WTC11 (cell line): ENCODE data around the gene IPCEF1. TPM values are rescaled to one million over a fixed set of nuclear protein-coding genes. Genes with fewer than 3 reads are reported as not detected.

Source experiments
- ATAC-seq: fragments of 200-7000 bp; cut with Tn5 transposase; 2 replicates; pipeline ENCODE4 v1.10.0; 2021; ENCODE audit warnings: mild to moderate bottlenecking, moderate library complexity
- CTCF ChIA-PET: fragments of 300-600 bp; sonication (Branson Sonifier 250); formaldehyde crosslinking; loops from one replicate; lab custom pipeline; 2021; ENCODE audit warnings: antibody characterized with exemption; lab: Charles Lee
- POLR2A ChIA-PET: fragments of 350-600 bp; sonication (Branson Sonifier 250); formaldehyde crosslinking; loops from one replicate; lab custom pipeline; 2021; ENCODE audit warnings: antibody characterized with exemption; lab: Charles Lee
- DNase-seq: peaks from one replicate; pipeline ENCODE4 v3.0.0; 2021; ENCODE audit warnings: low spot score
- H3K27ac Mint-ChIP-seq: 2 replicates; pipeline ENCODE4 v1.8.0; 2021; ENCODE audit warnings: mixed read lengths
- H3K27me3 Mint-ChIP-seq: 2 replicates; pipeline ENCODE4 v1.8.0; 2021; ENCODE audit warnings: low read depth, mild to moderate bottlenecking, moderate library complexity, mixed read lengths
- H3K36me3 Mint-ChIP-seq: 2 replicates; pipeline ENCODE4 v1.8.0; 2021; ENCODE audit warnings: mixed read lengths
- H3K4me1 Mint-ChIP-seq: 2 replicates; pipeline ENCODE4 v1.8.0; 2022; ENCODE audit warnings: mixed read lengths
- H3K4me3 Mint-ChIP-seq: 2 replicates; pipeline ENCODE4 v1.8.0; 2021; ENCODE audit warnings: mild to moderate bottlenecking, moderate library complexity, mixed read lengths
- H3K9me3 Mint-ChIP-seq: 2 replicates; pipeline ENCODE4 v1.8.0; 2021; ENCODE audit warnings: mixed read lengths
- ATF1 ChIP-seq: sonication (generic); formaldehyde crosslinking; IDR thresholded peaks from 2 replicates; pipeline ENCODE4 v1.8.1; 2023; ENCODE audit warnings: mild to moderate bottlenecking, moderate library complexity, missing genetic modification reagents
- ESRRA ChIP-seq: sonication (generic); formaldehyde crosslinking; IDR thresholded peaks from 2 replicates; pipeline ENCODE4 v1.8.1; 2022; ENCODE audit warnings: mild to moderate bottlenecking, missing genetic modification reagents, borderline replicate concordance
- FOXK1 ChIP-seq: sonication (generic); formaldehyde crosslinking; IDR thresholded peaks from 2 replicates; pipeline ENCODE4 v1.8.0; 2022; ENCODE audit warnings: mild to moderate bottlenecking, moderate library complexity, missing genetic modification reagents
- GABPB1 ChIP-seq: sonication (generic); formaldehyde crosslinking; IDR thresholded peaks from 2 replicates; pipeline ENCODE4 v1.8.1; 2023; ENCODE audit warnings: mild to moderate bottlenecking, missing genetic modification reagents
- GRHL2 ChIP-seq: fragments of 250-450 bp; sonication (Bioruptor Pico); IDR thresholded peaks from 2 replicates; pipeline ENCODE4 v1.8.0; 2022; ENCODE audit warnings: mild to moderate bottlenecking, moderate library complexity; ENCODE audit not compliant: insufficient replicate concordance, severe bottlenecking
- GTF2I ChIP-seq: fragments of 250-450 bp; sonication (Bioruptor Pico); conservative IDR thresholded peaks from 2 replicates; pipeline ENCODE4 v1.4.0; 2021; ENCODE audit warnings: mild to moderate bottlenecking
- NR2C2 ChIP-seq: sonication (generic); formaldehyde crosslinking; IDR thresholded peaks from 2 replicates; pipeline ENCODE4 v1.8.0; 2022; ENCODE audit warnings: mild to moderate bottlenecking, missing genetic modification reagents
- RELA ChIP-seq: sonication (generic); formaldehyde crosslinking; IDR thresholded peaks from 2 replicates; pipeline ENCODE4 v1.8.1; 2022; ENCODE audit warnings: missing genetic modification reagents, mild to moderate bottlenecking, borderline replicate concordance
- RORB ChIP-seq: fragments of 250-450 bp; sonication (Bioruptor Pico); IDR thresholded peaks from 2 replicates; pipeline ENCODE4 v1.9.0; 2021; ENCODE audit warnings: mild to moderate bottlenecking
- TEAD4 ChIP-seq: sonication (generic); formaldehyde crosslinking; IDR thresholded peaks from 2 replicates; pipeline ENCODE4 v1.8.0; 2022; ENCODE audit warnings: mild to moderate bottlenecking, missing genetic modification reagents
- ZNF317 ChIP-seq: sonication (generic); formaldehyde crosslinking; IDR thresholded peaks from 2 replicates; pipeline ENCODE4 v1.8.1; 2023; ENCODE audit warnings: low read depth, mild to moderate bottlenecking, moderate library complexity, missing genetic modification reagents, borderline replicate concordance
- total RNA-seq: library from RNA; stranded (reverse); gene quantifications from 3 replicates; pipeline ENCODE4 v1.2.3, GENCODE V29; 2021
- TF ChIP-seq, protein P1 (sequence below): fragments of 250-450 bp; sonication (Bioruptor Pico); conservative IDR thresholded peaks from 2 replicates; pipeline ENCODE4 v1.9.0; 2021; ENCODE audit warnings: mild to moderate bottlenecking
- TF ChIP-seq, protein P2 (sequence below): fragments of 250-450 bp; sonication (Bioruptor Pico); IDR thresholded peaks from 2 replicates; pipeline ENCODE4 v1.8.0; 2021; ENCODE audit warnings: mild to moderate bottlenecking
- TF ChIP-seq, protein P3 (sequence below): sonication (generic); formaldehyde crosslinking; IDR thresholded peaks from 2 replicates; pipeline ENCODE4 v1.8.1; 2022; ENCODE audit warnings: low read depth, missing genetic modification reagents, borderline replicate concordance
- TF ChIP-seq, protein P4 (sequence below): fragments of 200-600 bp; IDR thresholded peaks from 2 replicates; pipeline ENCODE4 v1.8.0; 2022; ENCODE audit warnings: antibody characterized with exemption
- TF ChIP-seq, protein P5 (sequence below): sonication (generic); formaldehyde crosslinking; IDR thresholded peaks from 2 replicates; pipeline ENCODE4 v1.8.1; 2023; ENCODE audit warnings: mild to moderate bottlenecking, missing genetic modification reagents
- TF ChIP-seq, protein P6 (sequence below): sonication (generic); formaldehyde crosslinking; IDR thresholded peaks from 2 replicates; pipeline ENCODE4 v1.8.1; 2023; ENCODE audit warnings: mild to moderate bottlenecking, missing genetic modification reagents, moderate library complexity
- TF ChIP-seq, protein P7 (sequence below): sonication (generic); formaldehyde crosslinking; IDR thresholded peaks from 2 replicates; pipeline ENCODE4 v1.8.1; 2022; ENCODE audit warnings: missing genetic modification reagents, borderline replicate concordance

Gene IPCEF1
- total RNA-seq, 1 experiment from 2014 or later: 1.3 TPM

DNA sequence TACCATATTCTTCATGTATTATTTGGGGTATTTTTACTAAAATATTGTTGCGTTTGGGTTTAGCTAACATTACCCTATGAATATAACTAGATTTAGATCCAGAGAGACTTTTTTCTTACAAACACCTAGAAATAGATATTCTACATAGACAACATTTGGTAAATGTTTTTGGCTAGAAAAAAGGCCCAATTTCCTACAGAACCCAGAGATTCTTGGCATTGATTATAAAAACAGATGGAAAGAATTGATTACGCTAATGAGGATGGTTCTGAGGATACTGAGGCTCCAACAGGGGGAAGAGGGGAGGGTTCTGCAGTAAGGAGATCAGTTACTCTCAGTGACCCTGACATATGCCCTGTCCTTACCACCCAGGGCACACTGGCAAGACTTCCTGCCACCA is 123.2 kb downstream of the IPCEF1 start (continued):
- TF ChIP-seq, protein P1, sequence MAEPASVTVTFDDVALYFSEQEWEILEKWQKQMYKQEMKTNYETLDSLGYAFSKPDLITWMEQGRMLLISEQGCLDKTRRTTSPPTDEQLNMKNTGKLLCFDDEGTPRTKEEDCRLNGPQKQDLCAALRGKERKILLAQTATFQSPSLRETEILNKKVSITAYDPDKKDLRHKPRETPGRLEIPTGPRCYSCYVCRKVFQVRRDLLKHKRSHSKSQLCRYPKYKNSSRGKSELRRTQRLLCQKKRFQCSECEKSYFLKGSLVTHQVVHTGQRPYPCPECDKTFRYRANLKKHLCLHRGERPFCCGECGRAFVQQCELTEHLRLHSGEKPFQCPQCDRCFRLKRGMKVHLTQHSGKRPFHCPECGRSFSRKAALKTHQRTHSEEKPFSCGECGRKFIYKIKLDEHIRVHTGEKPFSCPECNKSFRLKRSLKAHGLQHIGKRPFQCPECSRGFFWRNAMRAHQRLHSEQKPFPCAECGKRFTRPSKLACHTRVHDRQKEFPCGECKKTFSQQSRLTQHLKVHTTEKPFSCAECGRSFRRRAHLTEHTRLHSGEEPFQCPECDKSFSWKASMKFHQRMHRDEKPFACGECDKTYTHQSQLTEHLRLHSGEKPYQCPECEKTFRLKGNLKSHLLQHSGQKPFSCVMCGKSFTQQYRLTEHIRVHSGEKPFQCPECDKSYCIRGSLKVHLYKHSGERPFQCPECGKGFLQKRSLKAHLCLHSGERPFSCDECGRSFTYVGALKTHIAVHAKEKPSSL (CRISPR knock-in tag): no peak
- TF ChIP-seq, protein P2, sequence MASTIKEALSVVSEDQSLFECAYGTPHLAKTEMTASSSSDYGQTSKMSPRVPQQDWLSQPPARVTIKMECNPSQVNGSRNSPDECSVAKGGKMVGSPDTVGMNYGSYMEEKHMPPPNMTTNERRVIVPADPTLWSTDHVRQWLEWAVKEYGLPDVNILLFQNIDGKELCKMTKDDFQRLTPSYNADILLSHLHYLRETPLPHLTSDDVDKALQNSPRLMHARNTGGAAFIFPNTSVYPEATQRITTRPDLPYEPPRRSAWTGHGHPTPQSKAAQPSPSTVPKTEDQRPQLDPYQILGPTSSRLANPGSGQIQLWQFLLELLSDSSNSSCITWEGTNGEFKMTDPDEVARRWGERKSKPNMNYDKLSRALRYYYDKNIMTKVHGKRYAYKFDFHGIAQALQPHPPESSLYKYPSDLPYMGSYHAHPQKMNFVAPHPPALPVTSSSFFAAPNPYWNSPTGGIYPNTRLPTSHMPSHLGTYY (CRISPR knock-in tag): no peak
- TF ChIP-seq, protein P3, sequence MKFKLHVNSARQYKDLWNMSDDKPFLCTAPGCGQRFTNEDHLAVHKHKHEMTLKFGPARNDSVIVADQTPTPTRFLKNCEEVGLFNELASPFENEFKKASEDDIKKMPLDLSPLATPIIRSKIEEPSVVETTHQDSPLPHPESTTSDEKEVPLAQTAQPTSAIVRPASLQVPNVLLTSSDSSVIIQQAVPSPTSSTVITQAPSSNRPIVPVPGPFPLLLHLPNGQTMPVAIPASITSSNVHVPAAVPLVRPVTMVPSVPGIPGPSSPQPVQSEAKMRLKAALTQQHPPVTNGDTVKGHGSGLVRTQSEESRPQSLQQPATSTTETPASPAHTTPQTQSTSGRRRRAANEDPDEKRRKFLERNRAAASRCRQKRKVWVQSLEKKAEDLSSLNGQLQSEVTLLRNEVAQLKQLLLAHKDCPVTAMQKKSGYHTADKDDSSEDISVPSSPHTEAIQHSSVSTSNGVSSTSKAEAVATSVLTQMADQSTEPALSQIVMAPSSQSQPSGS: no peak
- TF ChIP-seq, protein P4, sequence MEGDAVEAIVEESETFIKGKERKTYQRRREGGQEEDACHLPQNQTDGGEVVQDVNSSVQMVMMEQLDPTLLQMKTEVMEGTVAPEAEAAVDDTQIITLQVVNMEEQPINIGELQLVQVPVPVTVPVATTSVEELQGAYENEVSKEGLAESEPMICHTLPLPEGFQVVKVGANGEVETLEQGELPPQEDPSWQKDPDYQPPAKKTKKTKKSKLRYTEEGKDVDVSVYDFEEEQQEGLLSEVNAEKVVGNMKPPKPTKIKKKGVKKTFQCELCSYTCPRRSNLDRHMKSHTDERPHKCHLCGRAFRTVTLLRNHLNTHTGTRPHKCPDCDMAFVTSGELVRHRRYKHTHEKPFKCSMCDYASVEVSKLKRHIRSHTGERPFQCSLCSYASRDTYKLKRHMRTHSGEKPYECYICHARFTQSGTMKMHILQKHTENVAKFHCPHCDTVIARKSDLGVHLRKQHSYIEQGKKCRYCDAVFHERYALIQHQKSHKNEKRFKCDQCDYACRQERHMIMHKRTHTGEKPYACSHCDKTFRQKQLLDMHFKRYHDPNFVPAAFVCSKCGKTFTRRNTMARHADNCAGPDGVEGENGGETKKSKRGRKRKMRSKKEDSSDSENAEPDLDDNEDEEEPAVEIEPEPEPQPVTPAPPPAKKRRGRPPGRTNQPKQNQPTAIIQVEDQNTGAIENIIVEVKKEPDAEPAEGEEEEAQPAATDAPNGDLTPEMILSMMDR: no peak
- TF ChIP-seq, all 79 proteins: peak for 0

DNA sequence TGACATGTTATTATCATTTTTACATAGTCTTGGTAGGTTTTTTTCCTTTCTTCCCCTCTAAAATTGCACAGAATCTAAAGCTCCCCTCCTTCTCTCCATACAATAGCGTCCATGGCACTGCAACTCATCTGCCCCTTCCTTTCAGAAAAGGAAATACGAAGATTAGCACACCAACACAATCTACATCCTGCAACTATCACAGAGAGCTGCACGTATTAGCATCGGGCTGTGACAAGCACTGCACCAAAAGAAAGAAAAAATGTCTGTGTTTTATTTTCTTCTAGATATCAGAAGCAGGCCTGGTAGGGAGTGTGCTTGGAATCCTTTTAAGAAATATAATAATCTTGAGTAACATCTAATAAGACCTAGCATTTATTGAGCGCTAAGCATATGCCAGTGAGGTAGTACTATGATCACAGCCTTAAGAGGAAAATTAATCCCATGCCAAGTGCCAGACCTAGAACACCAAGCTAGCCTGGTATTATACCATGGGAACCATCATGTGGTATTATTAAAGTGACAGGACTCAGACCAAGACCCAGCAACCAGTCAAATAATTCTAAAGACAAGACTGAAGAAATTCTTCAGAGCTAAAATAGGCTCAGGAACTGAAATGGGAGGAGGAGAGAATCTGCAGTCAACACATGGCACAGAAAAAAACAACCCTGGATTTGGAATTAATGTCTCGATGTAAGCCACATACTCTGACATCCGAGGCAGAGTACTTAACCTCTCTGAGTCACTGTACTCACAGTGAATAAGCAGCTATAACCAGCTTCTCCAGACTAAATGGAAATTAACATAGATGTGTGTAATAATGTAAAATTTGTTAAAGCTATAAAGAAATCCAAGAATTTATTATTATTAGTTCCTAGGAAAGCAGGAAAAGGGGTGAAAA is 124.3 kb downstream of the IPCEF1 start:
- no peaks in the 10 kb centered on the region for H3K27me3 Mint-ChIP-seq
- no peaks in the 10 kb centered on the region for H3K9me3 Mint-ChIP-seq
- ChIA-PET POLR2A (interaction anchor here (1.0 kb wide), 1 partner anchor 13 kb away, joined by 4 read pairs; no protein-coding TSS in a partner anchor), CTCF (no interaction called here)
- H3K4me3 Mint-ChIP-seq: no peak overlapping the region
- no peak for DNase-seq
- TF ChIP-seq, protein P5, sequence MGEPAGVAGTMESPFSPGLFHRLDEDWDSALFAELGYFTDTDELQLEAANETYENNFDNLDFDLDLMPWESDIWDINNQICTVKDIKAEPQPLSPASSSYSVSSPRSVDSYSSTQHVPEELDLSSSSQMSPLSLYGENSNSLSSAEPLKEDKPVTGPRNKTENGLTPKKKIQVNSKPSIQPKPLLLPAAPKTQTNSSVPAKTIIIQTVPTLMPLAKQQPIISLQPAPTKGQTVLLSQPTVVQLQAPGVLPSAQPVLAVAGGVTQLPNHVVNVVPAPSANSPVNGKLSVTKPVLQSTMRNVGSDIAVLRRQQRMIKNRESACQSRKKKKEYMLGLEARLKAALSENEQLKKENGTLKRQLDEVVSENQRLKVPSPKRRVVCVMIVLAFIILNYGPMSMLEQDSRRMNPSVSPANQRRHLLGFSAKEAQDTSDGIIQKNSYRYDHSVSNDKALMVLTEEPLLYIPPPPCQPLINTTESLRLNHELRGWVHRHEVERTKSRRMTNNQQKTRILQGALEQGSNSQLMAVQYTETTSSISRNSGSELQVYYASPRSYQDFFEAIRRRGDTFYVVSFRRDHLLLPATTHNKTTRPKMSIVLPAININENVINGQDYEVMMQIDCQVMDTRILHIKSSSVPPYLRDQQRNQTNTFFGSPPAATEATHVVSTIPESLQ: no peak
- TF ChIP-seq ZNF317 (no peak), GABPB1 (CRISPR knock-in tag) (no peak), GTF2I (CRISPR knock-in tag) (no peak)
- no peak overlapping the region for H3K27ac Mint-ChIP-seq
- no peaks in the 10 kb centered on the region for H3K36me3 Mint-ChIP-seq
- no peak for ATAC-seq
- H3K4me1 Mint-ChIP-seq: peaks cover 8% of the 10 kb centered on the region

DNA sequence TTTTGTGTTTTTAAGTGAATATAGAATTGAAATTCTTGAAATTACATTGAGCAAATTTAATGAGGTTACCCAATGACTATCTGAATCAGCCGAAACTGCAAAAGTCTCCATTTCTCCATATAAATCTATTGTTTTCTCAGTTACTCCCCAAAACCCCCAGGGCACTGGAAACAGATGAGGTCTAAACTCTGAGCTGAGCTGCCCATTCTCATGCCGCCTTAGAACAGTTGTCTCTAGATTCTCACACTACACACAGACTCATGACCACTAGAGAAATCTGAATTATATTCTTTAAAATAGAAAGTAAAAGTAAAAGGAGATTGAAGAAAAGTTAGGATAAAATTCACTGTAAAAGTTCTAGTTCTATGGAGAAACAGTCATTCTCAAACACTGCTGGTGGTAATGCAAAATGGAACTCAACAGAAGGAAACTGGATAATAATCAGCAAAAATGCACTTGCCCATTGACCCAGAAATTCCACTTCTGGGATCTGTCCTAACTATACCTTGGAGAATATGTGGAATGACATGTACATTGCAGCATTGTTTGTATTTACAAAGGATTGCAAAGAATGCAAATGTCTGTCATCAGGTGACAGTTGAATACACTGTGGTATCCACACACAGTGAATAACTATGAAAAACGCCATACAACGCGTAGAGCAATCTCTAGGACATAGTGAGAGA is 125.5 kb downstream of the IPCEF1 start:
- ATAC-seq: no peak
- POLR2A ChIA-PET: no interaction called here
- TF ChIP-seq ATF1 (CRISPR knock-in tag) (no peak), GRHL2 (CRISPR knock-in tag) (no peak), TEAD4 (CRISPR knock-in tag) (no peak), NR2C2 (CRISPR knock-in tag) (no peak), RELA (CRISPR knock-in tag) (no peak), RORB (no peak), ESRRA (CRISPR knock-in tag) (no peak), FOXK1 (no peak)
- TF ChIP-seq, protein P6, sequence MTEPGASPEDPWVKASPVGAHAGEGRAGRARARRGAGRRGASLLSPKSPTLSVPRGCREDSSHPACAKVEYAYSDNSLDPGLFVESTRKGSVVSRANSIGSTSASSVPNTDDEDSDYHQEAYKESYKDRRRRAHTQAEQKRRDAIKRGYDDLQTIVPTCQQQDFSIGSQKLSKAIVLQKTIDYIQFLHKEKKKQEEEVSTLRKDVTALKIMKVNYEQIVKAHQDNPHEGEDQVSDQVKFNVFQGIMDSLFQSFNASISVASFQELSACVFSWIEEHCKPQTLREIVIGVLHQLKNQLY (CRISPR knock-in tag): no peak
- TF ChIP-seq, protein P7, sequence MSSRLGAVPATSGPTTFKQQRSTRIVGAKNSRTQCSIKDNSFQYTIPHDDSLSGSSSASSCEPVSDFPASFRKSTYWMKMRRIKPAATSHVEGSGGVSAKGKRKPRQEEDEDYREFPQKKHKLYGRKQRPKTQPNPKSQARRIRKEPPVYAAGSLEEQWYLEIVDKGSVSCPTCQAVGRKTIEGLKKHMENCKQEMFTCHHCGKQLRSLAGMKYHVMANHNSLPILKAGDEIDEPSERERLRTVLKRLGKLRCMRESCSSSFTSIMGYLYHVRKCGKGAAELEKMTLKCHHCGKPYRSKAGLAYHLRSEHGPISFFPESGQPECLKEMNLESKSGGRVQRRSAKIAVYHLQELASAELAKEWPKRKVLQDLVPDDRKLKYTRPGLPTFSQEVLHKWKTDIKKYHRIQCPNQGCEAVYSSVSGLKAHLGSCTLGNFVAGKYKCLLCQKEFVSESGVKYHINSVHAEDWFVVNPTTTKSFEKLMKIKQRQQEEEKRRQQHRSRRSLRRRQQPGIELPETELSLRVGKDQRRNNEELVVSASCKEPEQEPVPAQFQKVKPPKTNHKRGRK (CRISPR knock-in tag): no peak
- TF ChIP-seq, protein P2 (CRISPR knock-in tag): no peak

More for the DNA sequence above, 125.5 kb downstream of the IPCEF1 start:
- no peak overlapping the region for H3K4me3 Mint-ChIP-seq
- CTCF ChIA-PET: no interaction called here
- H3K27ac Mint-ChIP-seq: no peak overlapping the region
- no peak for DNase-seq
- no peaks in the 10 kb centered on the region for H3K9me3 Mint-ChIP-seq
- no peaks in the 10 kb centered on the region for H3K36me3 Mint-ChIP-seq
- H3K4me1 Mint-ChIP-seq: peaks cover 8% of the 10 kb centered on the region
- no peaks in the 10 kb centered on the region for H3K27me3 Mint-ChIP-seq
